K562 (cell line): Measurements from ENCODE around the gene GP2. TPM values are rescaled to one million over a fixed set of nuclear protein-coding genes. Genes with fewer than 3 reads are reported as not detected.

Experiments
- ATAC-seq: fragments of 200-7000 bp; cut with Tn5 transposase; 3 replicates; pipeline ENCODE4 v1.9.1; 2020; ENCODE audit warnings: moderate library complexity
- BruUV-seq: library from RNA; stranded (reverse); fragments of 400-500 nt; replicated peaks from 2 replicates; lab custom pipeline; 2021; lab: Mats Ljungman, UMichigan
- CTCF ChIA-PET: fragments of 300-600 bp; formaldehyde crosslinking; extraction: SDS; loops from one replicate; lab custom pipeline; 2021; ENCODE audit warnings: low intra/inter-chr PET ratio; lab: Yijun Ruan, JAX
- POLR2A ChIA-PET: fragments of 300-600, 350-650 bp; sonication (Branson Sonifier 250); formaldehyde crosslinking; extraction: SDS; loops from one replicate; lab custom pipeline; 2021; ENCODE audit warnings: antibody characterized with exemption, inconsistent platforms; lab: Yijun Ruan, JAX
- DNase-seq, 4 experiments: peaks; one replicate each; pipeline versions ENCODE4 v3.0.0 to v3.0.0-alpha.2; 2011 to 2018; ENCODE audit warnings: low spot score in 3 of 4, mixed read lengths in 3 of 4; ENCODE audit errors: extremely low read depth in 1 of 4
- FAIRE-seq: peaks from 2 replicates; lab custom pipeline; 2011; peaks lifted over from hg19 to GRCh38; lab: Jason Lieb, UNC
- H2AFZ ChIP-seq: 2 replicates; pipeline ENCODE4 v1.6.0; 2011; ENCODE audit warnings: low read depth, low read length, control low read depth, inconsistent platforms
- H3K27ac ChIP-seq: fragments of 200-600 bp; 3 replicates; pipeline ENCODE4 v1.8.0; 2011; ENCODE audit warnings: low read depth, mild to moderate bottlenecking, control low read depth, inconsistent platforms, low read length, moderate library complexity, mixed read lengths; ENCODE audit errors: extremely low read depth
- H3K27me3 ChIP-seq, 2 experiments: fragments of 300-600 bp in 1 of 2; 2 replicates in 1 of 2; 3 replicates in 1 of 2; pipeline versions ENCODE4 v1.6.0 to v1.8.0; 2011; ENCODE audit warnings: inconsistent platforms in 2 of 2, low read length in 2 of 2, mild to moderate bottlenecking in 1 of 2, mixed read lengths in 1 of 2, moderate library complexity in 1 of 2; ENCODE audit not compliant: control insufficient read depth in 2 of 2, insufficient read depth in 2 of 2
- H3K36me3 ChIP-seq: fragments of 300-600 bp; 3 replicates; pipeline ENCODE4 v1.8.0; 2011; ENCODE audit warnings: mild to moderate bottlenecking, low read length, inconsistent platforms; ENCODE audit not compliant: control insufficient read depth, insufficient read depth
- H3K4me1 ChIP-seq, 2 experiments: fragments of 200-600 bp in 1 of 2; replicated peaks in 1 of 2; 2 replicates in 1 of 2; 3 replicates in 1 of 2; pipeline versions ENCODE4 v1.5.1 to v1.8.0; 2011; ENCODE audit warnings: inconsistent platforms in 2 of 2, low read length in 2 of 2, mild to moderate bottlenecking in 1 of 2, mixed read lengths in 1 of 2, moderate library complexity in 1 of 2; ENCODE audit not compliant: control insufficient read depth in 2 of 2, insufficient read depth in 2 of 2
- H3K4me2 ChIP-seq: 2 replicates; pipeline ENCODE4 v1.6.1; 2011; ENCODE audit warnings: low read length, control low read depth, inconsistent platforms, mixed read lengths; ENCODE audit not compliant: insufficient read depth
- H3K4me3 ChIP-seq: fragments of 200-600 bp; sonication (generic), shearing (Covaris generic); 2 replicates; pipeline ENCODE4 v1.5.1; 2016; ENCODE audit warnings: control low read depth, inconsistent platforms
- H3K79me2 ChIP-seq: fragments of 200-600 bp; 3 replicates; pipeline ENCODE4 v1.8.0; 2011; ENCODE audit warnings: low read length, inconsistent platforms; ENCODE audit not compliant: control insufficient read depth, insufficient read depth
- H3K9ac ChIP-seq, 2 experiments: 2 replicates each; pipeline versions ENCODE4 v1.6.0 to v1.6.1; 2011; ENCODE audit warnings: low read depth in 2 of 2, low read length in 2 of 2, control low read depth in 1 of 2, inconsistent platforms in 1 of 2, mild to moderate bottlenecking in 1 of 2, mixed read lengths in 1 of 2; ENCODE audit not compliant: insufficient read depth in 1 of 2
- H3K9me1 ChIP-seq: one replicate; pipeline ENCODE4 v1.6.0; 2011; ENCODE audit warnings: inconsistent platforms, mild to moderate bottlenecking, low read length, moderate library complexity; ENCODE audit not compliant: control insufficient read depth, insufficient read depth
- H3K9me3 ChIP-seq: replicated peaks from 2 replicates; pipeline ENCODE4 v1.5.1; 2011; ENCODE audit warnings: low read depth, low read length, inconsistent platforms; ENCODE audit not compliant: control insufficient read depth, insufficient read depth
- H4K20me1 ChIP-seq: replicated peaks from 2 replicates; pipeline ENCODE4 v1.6.1; 2011; ENCODE audit warnings: low read length, inconsistent platforms, mixed read lengths; ENCODE audit not compliant: control insufficient read depth, insufficient read depth
- CBFA2T3 ChIP-seq: fragments of 450-650 bp; IDR thresholded peaks from 2 replicates; pipeline ENCODE4 v1.6.1; 2017
- CHD1 ChIP-seq: fragments of 200-600 bp; sonication (generic); IDR thresholded peaks from one replicate; pipeline ENCODE4 v1.6.1; 2012; ENCODE audit warnings: mild to moderate bottlenecking, moderate library complexity, low read length, inconsistent platforms
- CREM ChIP-seq: IDR thresholded peaks from 2 replicates; pipeline ENCODE4 v1.6.1; 2014; ENCODE audit warnings: antibody characterized with exemption, low read depth
- DLX4 ChIP-seq: fragments of 250-450 bp; sonication (Bioruptor Pico); IDR thresholded peaks from 2 replicates; pipeline ENCODE4 v1.6.1; 2021; ENCODE audit warnings: mild to moderate bottlenecking
- FOXO4 ChIP-seq: fragments of 450-650 bp; formaldehyde crosslinking; IDR thresholded peaks from 2 replicates; pipeline ENCODE4 v1.4.0; 2020; ENCODE audit warnings: mild to moderate bottlenecking, moderate library complexity
- MECOM ChIP-seq: fragments of 250-450 bp; sonication (Bioruptor Pico); IDR thresholded peaks from 2 replicates; pipeline ENCODE4 v1.8.0; 2022; ENCODE audit warnings: inconsistent platforms
- MTA2 ChIP-seq: fragments of 450-650 bp; IDR thresholded peaks from 2 replicates; pipeline ENCODE4 v1.6.1; 2016; ENCODE audit warnings: low read depth
- PML ChIP-seq: IDR thresholded peaks from 2 replicates; pipeline ENCODE4 v1.6.1; 2012; ENCODE audit warnings: low read length, inconsistent platforms
- RB1 ChIP-seq: fragments of 450-650 bp; IDR thresholded peaks from 2 replicates; pipeline ENCODE4 v1.6.1; 2017; ENCODE audit warnings: low read depth, mild to moderate bottlenecking
- SNAPC5 ChIP-seq: fragments of 250-450 bp; sonication (Bioruptor Pico); IDR thresholded peaks from 2 replicates; pipeline ENCODE4 v1.8.0; 2021; ENCODE audit warnings: moderate library complexity, mild to moderate bottlenecking, inconsistent platforms
- USF1 ChIP-seq: sonication (generic); formaldehyde crosslinking; IDR thresholded peaks from 2 replicates; pipeline ENCODE4 v1.9.0; 2022; ENCODE audit warnings: mild to moderate bottlenecking, missing genetic modification reagents
- ZNF583 ChIP-seq: fragments of 250-450 bp; sonication (Bioruptor Pico); IDR thresholded peaks from 2 replicates; pipeline ENCODE4 v1.4.0; 2020
- ZNF696 ChIP-seq: fragments of 250-450 bp; sonication (Bioruptor Pico); conservative IDR thresholded peaks from 2 replicates; pipeline ENCODE4 v1.4.0; 2020; ENCODE audit warnings: mild to moderate bottlenecking, moderate library complexity
- WGBS: fragments of 100-300 bp; shearing (Covaris generic); methylation state at CpG from one replicate; pipeline ENCODE4 v1.1.6; 2016; ENCODE audit warnings: low coverage, mixed read lengths; ENCODE audit not compliant: insufficient coverage; ENCODE audit errors: missing lambda C conversion rate; 5-methylcytosine and 5-hydroxymethylcytosine counted together
- in situ Hi-C: fragments of 300-500 bp; cut with MboI; formaldehyde crosslinking; loops from 4 replicates; pipeline ENCODE4 v1.15.0; 2018; ENCODE audit warnings: inconsistent platforms, mixed read lengths
- intact Hi-C: fragments of 100-400 bp; cut with micrococcal nuclease; formaldehyde crosslinking; loops from 2 replicates; pipeline ENCODE4 v1.14.2; 2022
- polyA plus RNA-seq, 8 experiments: library from polyadenylated mRNA; depleted of rRNA in 4 of 8; stranded (reverse) in 5 of 8; unstranded in 3 of 8; fragments of >200 nt; fragmentation: Nextera tagmentation in 2 of 8; fragmentation: Illumina TruSeq in 1 of 8; extraction: Ambion mirVana in 2 of 8; extraction: Trizol in 1 of 8; gene quantifications; 2 replicates each; pipeline versions ENCODE4 v1.2.1 to v1.2.3, GENCODE V29; 2011 to 2014; ENCODE audit warnings: inconsistent platforms in 1 of 8, missing spikeins in 1 of 8
- total RNA-seq, 7 experiments: library from RNA; depleted of rRNA in 6 of 7; stranded (reverse); fragments of >200 nt in 6 of 7; fragmentation: Illumina TruSeq in 2 of 7; extraction: Trizol in 2 of 7; gene quantifications; 2 replicates each; pipeline versions ENCODE4 v1.2.1 to v1.2.3, GENCODE V29; 2011 to 2021; ENCODE audit warnings: low replicate concordance in 1 of 7

The GP2 gene
- total and polyA plus RNA-seq, 9 of the 15 experiments (the other 6 are each of a cell fraction or from before 2014, with no cell fraction given) = 5.9 TPM; not detected in 8

GRCh38 chr16:20308801-20309590 lies 18.3 kb downstream of the GP2 start:
- H2AFZ ChIP-seq = no peak overlapping the region
- ATAC-seq (no peak), DNase-seq (no peak), FAIRE-seq (no peak)
- CTCF ChIA-PET = no interaction called here
- no peak overlapping the region for H3K27ac ChIP-seq
- H3K9me3 ChIP-seq = no peaks in the 10 kb centered on the region
- POLR2A ChIA-PET = no interaction called here
- TF ChIP-seq MECOM (CRISPR knock-in tag) = no peak
- H3K27me3 ChIP-seq = no peaks in the 10 kb centered on the region; a peak in 1 of 5 replicates
- no peaks in the 10 kb centered on the region for H4K20me1 ChIP-seq
- no peaks in the 10 kb centered on the region for H3K36me3 ChIP-seq
- BruUV-seq = no TSS peak
- no peak overlapping the region for H3K9ac ChIP-seq
- in situ Hi-C loops = loop anchor here (10.0 kb wide), 1 partner anchor 704 kb away; no protein-coding TSS in a partner anchor
- H3K79me2 ChIP-seq = no peaks in the 10 kb centered on the region
- intact Hi-C loops = no loop called here
- no peaks in the 10 kb centered on the region for H3K9me1 ChIP-seq
- no peak overlapping the region for H3K4me3 ChIP-seq
- no peak overlapping the region for H3K4me2 ChIP-seq
- 1% methylated on average over 4 of the region's 4 CpGs for WGBS
- no peaks in the 10 kb centered on the region for H3K4me1 ChIP-seq

- Histone ChIP-seq H3K4me3 (no peak overlapping the region), H2AFZ (no peak overlapping the region), H3K36me3 (no peaks in the 10 kb centered on the region), H3K79me2 (no peaks in the 10 kb centered on the region), H4K20me1 (no peaks in the 10 kb centered on the region), H3K4me1 (peaks cover 0 to 2% of the 10 kb centered on the region in 2 experiments; a peak in 2 of 5 replicates), H3K27ac (no peak overlapping the region), H3K4me2 (no peak overlapping the region), H3K9me1 (no peaks in the 10 kb centered on the region), H3K9me3 (no peaks in the 10 kb centered on the region), H3K9ac (no peak overlapping the region)
- intact Hi-C loops = no loop called here
- ChIA-PET POLR2A (no interaction called here), CTCF (interaction anchor here (0.7 kb wide), 1 partner anchor 757 kb away, joined by 4 read pairs; no protein-coding TSS in a partner anchor)
- in situ Hi-C loops = loop anchor here (10.0 kb wide), 1 partner anchor 703 kb away; no protein-coding TSS in a partner anchor
- no peak for FAIRE-seq
- DNase-seq = no peak
- BruUV-seq = no TSS peak
- ATAC-seq = no peak
- 2% methylated on average over 4 of the region's 4 CpGs for WGBS
- no peak for TF ChIP-seq CHD1
- TF ChIP-seq CBFA2T3 = no peak
- TF ChIP-seq ZNF696 (CRISPR knock-in tag) = no peak
- TF ChIP-seq USF1 = no peak
- no peak for TF ChIP-seq CREM
- no peak for TF ChIP-seq MTA2
- no peak for TF ChIP-seq RB1
- no peak for TF ChIP-seq PML
- no peak for TF ChIP-seq SNAPC5 (CRISPR knock-in tag)
- TF ChIP-seq DLX4 (CRISPR knock-in tag) = no peak
- no peak for TF ChIP-seq ZNF583
- TF ChIP-seq FOXO4 = no peak
- TF ChIP-seq, all 486 proteins: peak for 0
- H3K27me3 ChIP-seq = no peaks in the 10 kb centered on the region; a peak in 1 of 5 replicates
Measured at GRCh38 chr16:20308266-20308665, 19.0 kb downstream of the GP2 start.
